CD4-positive, alpha-beta T cell (primary cell): ENCODE measurements around the gene HDAC4. TPM values are rescaled to one million over a fixed set of nuclear protein-coding genes. Genes with fewer than 3 reads are reported as not detected.

ENCODE experiments used
- ATAC-seq: fragments of 200-7000 bp; cut with Tn5 transposase; one replicate; pipeline ENCODE4 v1.10.0; 2022; ENCODE audit warnings: mild to moderate bottlenecking; ENCODE audit not compliant: poor library complexity
- CTCF ChIA-PET: fragments of 350-600 bp; sonication (Branson Sonifier 250); formaldehyde crosslinking; loops from one replicate; lab custom pipeline; 2021; ENCODE audit warnings: antibody characterized with exemption, inconsistent platforms; lab: Charles Lee
- POLR2A ChIA-PET: fragments of 350-600 bp; sonication (Branson Sonifier 250); formaldehyde crosslinking; loops from one replicate; lab custom pipeline; 2021; ENCODE audit warnings: antibody characterized with exemption, inconsistent platforms; lab: Charles Lee
- DNase-seq, 14 experiments: peaks; one replicate each; pipeline ENCODE4 v3.0.0-alpha.2; 2013 to 2020; ENCODE audit warnings: mixed read lengths in 2 of 14
- H3K27ac ChIP-seq, 2 donors: one replicate each; pipeline versions ENCODE4 v1.5.1 to v1.7.0; 2013; ENCODE audit warnings: low read length in 2 of 2, low read depth in 1 of 2, mild to moderate bottlenecking in 1 of 2
- H3K27me3 ChIP-seq, 2 experiments: 1 replicate in 1 of 2; 2 replicates in 1 of 2; pipeline versions ENCODE4 v1.6.1 to v1.7.0; 2013; ENCODE audit warnings: low read length in 2 of 2, control low read depth in 1 of 2, mild to moderate bottlenecking in 1 of 2, moderate library complexity in 1 of 2; ENCODE audit not compliant: insufficient read depth in 2 of 2, control insufficient read depth in 1 of 2
- H3K36me3 ChIP-seq: one replicate; pipeline ENCODE4 v1.6.1; 2013; ENCODE audit warnings: low read length, control low read depth; ENCODE audit not compliant: insufficient read depth
- H3K4me1 ChIP-seq: one replicate; pipeline ENCODE4 v1.6.1; 2013; ENCODE audit warnings: low read length, control low read depth; ENCODE audit not compliant: insufficient read depth
- H3K4me3 ChIP-seq: one replicate; pipeline ENCODE4 v1.5.1; 2013; ENCODE audit warnings: mild to moderate bottlenecking, low read length, moderate library complexity
- H3K9me3 ChIP-seq, 2 experiments: 1 replicate in 1 of 2; 2 replicates in 1 of 2; pipeline versions ENCODE4 v1.6.1 to v1.7.0; 2013; ENCODE audit warnings: low read length in 2 of 2, mild to moderate bottlenecking in 2 of 2, control low read depth in 1 of 2, moderate library complexity in 1 of 2; ENCODE audit not compliant: control insufficient read depth in 1 of 2, insufficient read depth in 1 of 2
- H3K27ac Mint-ChIP-seq: one replicate; pipeline ENCODE4 v1.8.0; 2020; ENCODE audit warnings: mixed read lengths
- H3K27me3 Mint-ChIP-seq: one replicate; pipeline ENCODE4 v1.8.0; 2021; ENCODE audit warnings: mixed read lengths
- H3K36me3 Mint-ChIP-seq: one replicate; pipeline ENCODE4 v1.8.0; 2021; ENCODE audit warnings: low read depth, mixed read lengths
- H3K4me1 Mint-ChIP-seq: one replicate; pipeline ENCODE4 v1.8.0; 2021; ENCODE audit warnings: low read depth, mixed read lengths
- H3K4me3 Mint-ChIP-seq: one replicate; pipeline ENCODE4 v1.8.0; 2020; ENCODE audit warnings: mild to moderate bottlenecking, mixed read lengths
- H3K9me3 Mint-ChIP-seq: one replicate; pipeline ENCODE4 v1.8.0; 2020; ENCODE audit warnings: mixed read lengths
- intact Hi-C, 2 experiments: fragments of 100-400 bp; cut with DNase I in 1 of 2; cut with micrococcal nuclease in 1 of 2; formaldehyde crosslinking; loops; one replicate each; pipeline versions ENCODE4 v1.15.1 to v1.9.0; 2023 to 2025; cut with DNase I, micrococcal nuclease
- total RNA-seq, 174 experiments: library from RNA in 2 of 174; stranded (reverse) in 2 of 174; gene quantifications; one replicate each; pipeline ENCODE4 v1.2.3 and lab custom pipeline; 2021 to 2026
- TF ChIP-seq, protein P1 (sequence below): fragments of 200-600 bp; IDR thresholded peaks from one replicate; pipeline ENCODE4 v1.8.0; 2022; ENCODE audit warnings: antibody characterized with exemption, mild to moderate bottlenecking

HDAC4 gene
- total RNA-seq, 2 experiments from 2014 or later = 45.3 to 49.2 TPM

DNA sequence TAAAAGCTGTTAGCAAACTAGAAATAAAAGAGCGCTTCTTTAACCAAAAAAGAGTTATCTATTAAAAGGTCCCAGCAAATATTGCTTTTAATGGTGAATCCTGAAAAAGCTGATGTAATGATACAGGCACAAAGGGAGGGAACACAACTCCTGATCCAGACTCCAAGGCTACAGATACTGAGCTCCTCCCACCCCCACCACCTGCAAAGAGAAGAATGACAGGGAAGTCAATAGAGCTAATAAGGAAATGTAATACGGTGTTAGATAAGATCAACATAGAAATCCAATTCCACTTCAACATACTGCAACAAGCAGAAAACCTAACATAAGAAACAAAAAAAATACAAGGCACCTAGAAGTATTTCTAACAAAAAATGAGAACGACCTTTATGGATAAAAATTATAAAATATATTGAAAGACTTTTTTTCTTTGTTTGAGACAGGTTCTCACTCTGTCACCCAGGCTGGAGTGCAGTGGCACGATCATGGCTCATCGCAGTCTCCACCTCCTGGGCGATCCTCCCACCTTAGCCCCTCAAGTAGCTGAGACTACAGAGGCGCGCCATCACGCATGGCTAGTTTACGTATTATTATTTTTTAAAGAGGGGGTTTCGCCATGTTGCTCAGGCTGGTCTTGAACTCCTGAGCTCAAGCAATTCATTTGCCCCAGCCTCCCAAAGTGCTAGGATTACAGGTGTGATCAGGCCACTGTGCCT is 192.2 kb downstream of the HDAC4 start:
- peaks cover 73% of the 10 kb centered on the region for H3K4me1 Mint-ChIP-seq

DNA sequence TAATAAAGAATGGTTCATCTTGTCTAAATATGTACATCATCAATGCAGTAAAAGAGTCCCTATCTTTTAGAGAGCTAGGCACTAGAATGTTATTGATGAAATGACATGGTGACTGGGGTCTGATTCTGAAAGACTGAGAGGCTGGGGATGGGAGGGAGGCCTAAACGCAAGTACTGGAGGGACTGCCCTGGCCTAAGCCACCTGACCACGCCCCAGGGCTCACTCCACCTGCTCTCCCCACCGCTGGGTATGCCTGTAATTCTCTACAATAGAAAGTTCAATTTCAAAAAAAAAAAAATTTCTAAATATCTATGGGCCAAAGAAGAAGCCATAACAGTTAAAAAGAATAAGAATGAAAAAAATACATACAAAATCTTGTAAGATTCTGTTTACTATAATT is 194.0 kb downstream of the HDAC4 start:
- no peak overlapping the region for H3K27ac Mint-ChIP-seq
- H3K4me3 Mint-ChIP-seq = no peak overlapping the region
- intact Hi-C loops = no loop called here
- POLR2A ChIA-PET = no interaction called here
- H3K9me3 Mint-ChIP-seq = no peaks in the 10 kb centered on the region
- ATAC-seq (no peak), DNase-seq (no peak)
- Histone ChIP-seq H3K4me1 (peaks cover 26% of the 10 kb centered on the region), H3K9me3 (no peaks in the 10 kb centered on the region), H3K36me3 (peaks cover 4% of the 10 kb centered on the region), H3K27me3 (no peaks in the 10 kb centered on the region), H3K27ac (no peak overlapping the region), H3K4me3 (no peak overlapping the region)
- peaks cover 74% of the 10 kb centered on the region for H3K4me1 Mint-ChIP-seq
- CTCF ChIA-PET = no interaction called here
- H3K27me3 Mint-ChIP-seq = no peaks in the 10 kb centered on the region
- H3K36me3 Mint-ChIP-seq = no peaks in the 10 kb centered on the region
- TF ChIP-seq, protein P1, sequence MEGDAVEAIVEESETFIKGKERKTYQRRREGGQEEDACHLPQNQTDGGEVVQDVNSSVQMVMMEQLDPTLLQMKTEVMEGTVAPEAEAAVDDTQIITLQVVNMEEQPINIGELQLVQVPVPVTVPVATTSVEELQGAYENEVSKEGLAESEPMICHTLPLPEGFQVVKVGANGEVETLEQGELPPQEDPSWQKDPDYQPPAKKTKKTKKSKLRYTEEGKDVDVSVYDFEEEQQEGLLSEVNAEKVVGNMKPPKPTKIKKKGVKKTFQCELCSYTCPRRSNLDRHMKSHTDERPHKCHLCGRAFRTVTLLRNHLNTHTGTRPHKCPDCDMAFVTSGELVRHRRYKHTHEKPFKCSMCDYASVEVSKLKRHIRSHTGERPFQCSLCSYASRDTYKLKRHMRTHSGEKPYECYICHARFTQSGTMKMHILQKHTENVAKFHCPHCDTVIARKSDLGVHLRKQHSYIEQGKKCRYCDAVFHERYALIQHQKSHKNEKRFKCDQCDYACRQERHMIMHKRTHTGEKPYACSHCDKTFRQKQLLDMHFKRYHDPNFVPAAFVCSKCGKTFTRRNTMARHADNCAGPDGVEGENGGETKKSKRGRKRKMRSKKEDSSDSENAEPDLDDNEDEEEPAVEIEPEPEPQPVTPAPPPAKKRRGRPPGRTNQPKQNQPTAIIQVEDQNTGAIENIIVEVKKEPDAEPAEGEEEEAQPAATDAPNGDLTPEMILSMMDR = no peak

More for the DNA sequence above, 192.2 kb downstream of the HDAC4 start:
- Histone ChIP-seq H3K36me3 (peaks cover 1% of the 10 kb centered on the region), H3K27me3 (no peaks in the 10 kb centered on the region), H3K9me3 (no peaks in the 10 kb centered on the region), H3K4me1 (peaks cover 41% of the 10 kb centered on the region), H3K4me3 (no peak overlapping the region), H3K27ac (no peak overlapping the region)
- ATAC-seq (no peak), DNase-seq (no peak)
- TF ChIP-seq, protein P1 = no peak
- POLR2A ChIA-PET = interaction anchor here (0.7 to 1.3 kb wide), 2 partner anchors 22 to 81 kb away, joined by 3 read pairs; no protein-coding TSS in a partner anchor
- no peak overlapping the region for H3K27ac Mint-ChIP-seq
- no peak overlapping the region for H3K4me3 Mint-ChIP-seq
- H3K27me3 Mint-ChIP-seq = no peaks in the 10 kb centered on the region
- no peaks in the 10 kb centered on the region for H3K36me3 Mint-ChIP-seq
- CTCF ChIA-PET = interaction anchor here (1.1 kb wide), 1 partner anchor 59 kb away, joined by 3 read pairs; no protein-coding TSS in a partner anchor
- no peaks in the 10 kb centered on the region for H3K9me3 Mint-ChIP-seq
- intact Hi-C loops = no loop called here

DNA sequence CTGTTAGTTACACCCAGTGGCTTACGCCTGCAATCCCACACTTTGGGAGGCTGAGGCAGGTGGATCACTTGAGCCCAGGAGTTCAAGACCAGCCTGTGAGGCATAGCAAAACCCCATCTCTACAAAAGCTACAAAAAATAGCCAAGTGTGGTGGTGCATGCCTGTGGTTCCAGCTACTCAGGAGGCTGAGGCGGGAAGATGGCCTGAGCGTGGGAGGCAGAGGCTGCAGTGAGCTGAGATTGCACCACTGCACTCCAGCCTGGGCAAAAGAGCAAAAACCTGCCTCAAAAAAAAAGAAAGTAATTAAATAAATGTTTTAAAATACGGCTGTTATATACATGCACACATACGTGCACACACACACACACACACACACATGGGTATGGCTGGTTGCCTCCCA is 194.8 kb downstream of the HDAC4 start:
- intact Hi-C loops = no loop called here
- TF ChIP-seq, protein P1 = no peak
- H3K27ac Mint-ChIP-seq = peak overlapping the region; percentile 37
- Histone ChIP-seq H3K36me3 (peaks cover 4% of the 10 kb centered on the region), H3K9me3 (no peaks in the 10 kb centered on the region), H3K27ac (no peak overlapping the region), H3K27me3 (no peaks in the 10 kb centered on the region), H3K4me1 (peaks cover 20% of the 10 kb centered on the region), H3K4me3 (no peak overlapping the region)
- DNase-seq (no peak), ATAC-seq (no peak)
- no peaks in the 10 kb centered on the region for H3K36me3 Mint-ChIP-seq
- POLR2A ChIA-PET = no interaction called here
- CTCF ChIA-PET = no interaction called here
- no peak overlapping the region for H3K4me3 Mint-ChIP-seq
- no peaks in the 10 kb centered on the region for H3K9me3 Mint-ChIP-seq
- peaks cover 69% of the 10 kb centered on the region for H3K4me1 Mint-ChIP-seq
- no peaks in the 10 kb centered on the region for H3K27me3 Mint-ChIP-seq
